ENCODE results near the gene RANBP10. TPM values are rescaled to one million over a fixed set of nuclear protein-coding genes. Genes with fewer than 3 reads are reported as not detected.

Gene RANBP10
- total and polyA plus RNA-seq, 9 of the 15 experiments (the other 6 are each of a cell fraction or from before 2014, with no cell fraction given) = 0.61 to 19.3 (median 5.9) TPM

DNA sequence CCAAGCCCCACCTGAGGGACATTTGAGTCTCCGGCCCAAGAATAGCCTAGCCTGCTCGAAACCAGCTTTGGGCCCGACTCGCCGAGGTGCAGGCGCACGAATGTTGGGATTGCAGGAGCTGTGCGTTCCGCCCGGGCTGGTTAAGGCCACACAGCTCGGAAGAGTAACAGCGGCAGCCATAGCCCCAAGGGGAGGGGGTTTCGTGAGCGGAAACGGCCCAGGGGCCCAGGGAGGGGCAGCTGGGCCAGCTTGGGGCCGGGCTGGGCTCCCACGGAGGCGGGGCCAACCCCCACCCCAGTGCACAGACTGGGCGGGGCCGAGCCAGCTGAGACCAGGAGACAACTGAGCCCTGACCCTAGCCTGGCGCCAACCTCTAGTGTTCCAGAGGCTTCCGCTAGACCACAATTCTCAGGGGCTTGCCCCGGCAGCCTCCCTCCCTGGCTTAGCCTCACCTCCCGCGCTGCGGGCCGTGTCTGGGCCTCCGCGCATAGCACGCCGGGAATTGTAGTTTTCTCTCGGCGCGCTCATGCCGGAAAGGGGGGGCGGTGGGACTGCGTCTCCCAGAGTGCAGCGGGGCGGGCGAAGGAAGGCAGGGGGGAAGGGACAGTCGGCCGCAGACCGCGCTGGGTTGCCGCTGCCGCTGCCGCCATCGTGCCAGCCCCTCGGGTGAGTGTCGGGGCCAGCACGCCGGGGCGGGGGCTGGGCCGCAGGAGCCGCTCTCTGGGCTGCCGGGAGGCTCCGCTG lies 40.1 kb upstream of the RANBP10 start, which contains the start of gene NUTF2 (continued):
- TF ChIP-seq BMI1 (IDR thresholded peaks at IDR 0.05; ENCODE audit: low read length) = no peak
- no peak for TF ChIP-seq ZNF589 (CRISPR knock-in tag; IDR thresholded peaks at IDR 0.05; ENCODE audit: low read depth)
- no peak for TF ChIP-seq ZNF239 (CRISPR knock-in tag; IDR thresholded peaks at IDR 0.05)
- peak; percentile 84 for TF ChIP-seq EGR1 (conservative IDR thresholded peaks at IDR 0.05)
- TF ChIP-seq ZNF197 (CRISPR knock-in tag; IDR thresholded peaks at IDR 0.05; ENCODE audit: low read depth) = 0 out of 2 replicates have a peak, but pooled peaks have one; percentile 74
- TF ChIP-seq ZBTB1 (CRISPR knock-in tag; IDR thresholded peaks at IDR 0.05; ENCODE audit: borderline replicate concordance, low read depth) = no peak
- TF ChIP-seq, protein P1, sequence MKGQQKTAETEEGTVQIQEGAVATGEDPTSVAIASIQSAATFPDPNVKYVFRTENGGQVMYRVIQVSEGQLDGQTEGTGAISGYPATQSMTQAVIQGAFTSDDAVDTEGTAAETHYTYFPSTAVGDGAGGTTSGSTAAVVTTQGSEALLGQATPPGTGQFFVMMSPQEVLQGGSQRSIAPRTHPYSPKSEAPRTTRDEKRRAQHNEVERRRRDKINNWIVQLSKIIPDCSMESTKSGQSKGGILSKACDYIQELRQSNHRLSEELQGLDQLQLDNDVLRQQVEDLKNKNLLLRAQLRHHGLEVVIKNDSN (CRISPR knock-in tag; IDR thresholded peaks at IDR 0.05) = no peak; the same call in 1 of the 2 replicates
- TF ChIP-seq, protein P2, sequence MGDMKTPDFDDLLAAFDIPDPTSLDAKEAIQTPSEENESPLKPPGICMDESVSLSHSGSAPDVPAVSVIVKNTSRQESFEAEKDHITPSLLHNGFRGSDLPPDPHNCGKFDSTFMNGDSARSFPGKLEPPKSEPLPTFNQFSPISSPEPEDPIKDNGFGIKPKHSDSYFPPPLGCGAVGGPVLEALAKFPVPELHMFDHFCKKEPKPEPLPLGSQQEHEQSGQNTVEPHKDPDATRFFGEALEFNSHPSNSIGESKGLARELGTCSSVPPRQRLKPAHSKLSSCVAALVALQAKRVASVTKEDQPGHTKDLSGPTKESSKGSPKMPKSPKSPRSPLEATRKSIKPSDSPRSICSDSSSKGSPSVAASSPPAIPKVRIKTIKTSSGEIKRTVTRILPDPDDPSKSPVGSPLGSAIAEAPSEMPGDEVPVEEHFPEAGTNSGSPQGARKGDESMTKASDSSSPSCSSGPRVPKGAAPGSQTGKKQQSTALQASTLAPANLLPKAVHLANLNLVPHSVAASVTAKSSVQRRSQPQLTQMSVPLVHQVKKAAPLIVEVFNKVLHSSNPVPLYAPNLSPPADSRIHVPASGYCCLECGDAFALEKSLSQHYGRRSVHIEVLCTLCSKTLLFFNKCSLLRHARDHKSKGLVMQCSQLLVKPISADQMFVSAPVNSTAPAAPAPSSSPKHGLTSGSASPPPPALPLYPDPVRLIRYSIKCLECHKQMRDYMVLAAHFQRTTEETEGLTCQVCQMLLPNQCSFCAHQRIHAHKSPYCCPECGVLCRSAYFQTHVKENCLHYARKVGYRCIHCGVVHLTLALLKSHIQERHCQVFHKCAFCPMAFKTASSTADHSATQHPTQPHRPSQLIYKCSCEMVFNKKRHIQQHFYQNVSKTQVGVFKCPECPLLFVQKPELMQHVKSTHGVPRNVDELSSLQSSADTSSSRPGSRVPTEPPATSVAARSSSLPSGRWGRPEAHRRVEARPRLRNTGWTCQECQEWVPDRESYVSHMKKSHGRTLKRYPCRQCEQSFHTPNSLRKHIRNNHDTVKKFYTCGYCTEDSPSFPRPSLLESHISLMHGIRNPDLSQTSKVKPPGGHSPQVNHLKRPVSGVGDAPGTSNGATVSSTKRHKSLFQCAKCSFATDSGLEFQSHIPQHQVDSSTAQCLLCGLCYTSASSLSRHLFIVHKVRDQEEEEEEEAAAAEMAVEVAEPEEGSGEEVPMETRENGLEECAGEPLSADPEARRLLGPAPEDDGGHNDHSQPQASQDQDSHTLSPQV (IDR thresholded peaks at IDR 0.05) = peak; percentile 85
- TF ChIP-seq, protein P3, sequence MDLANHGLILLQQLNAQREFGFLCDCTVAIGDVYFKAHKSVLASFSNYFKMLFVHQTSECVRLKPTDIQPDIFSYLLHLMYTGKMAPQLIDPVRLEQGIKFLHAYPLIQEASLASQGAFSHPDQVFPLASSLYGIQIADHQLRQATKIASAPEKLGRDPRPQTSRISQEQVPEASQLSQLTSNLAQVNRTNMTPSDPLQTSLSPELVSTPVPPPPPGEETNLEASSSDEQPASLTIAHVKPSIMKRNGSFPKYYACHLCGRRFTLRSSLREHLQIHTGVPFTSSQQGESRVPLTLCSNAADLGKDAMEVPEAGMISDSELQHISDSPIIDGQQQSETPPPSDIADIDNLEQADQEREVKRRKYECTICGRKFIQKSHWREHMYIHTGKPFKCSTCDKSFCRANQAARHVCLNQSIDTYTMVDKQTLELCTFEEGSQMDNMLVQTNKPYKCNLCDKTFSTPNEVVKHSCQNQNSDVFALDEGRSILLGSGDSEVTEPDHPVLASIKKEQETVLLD (IDR thresholded peaks at IDR 0.05) = no peak
- TF ChIP-seq, protein P4, sequence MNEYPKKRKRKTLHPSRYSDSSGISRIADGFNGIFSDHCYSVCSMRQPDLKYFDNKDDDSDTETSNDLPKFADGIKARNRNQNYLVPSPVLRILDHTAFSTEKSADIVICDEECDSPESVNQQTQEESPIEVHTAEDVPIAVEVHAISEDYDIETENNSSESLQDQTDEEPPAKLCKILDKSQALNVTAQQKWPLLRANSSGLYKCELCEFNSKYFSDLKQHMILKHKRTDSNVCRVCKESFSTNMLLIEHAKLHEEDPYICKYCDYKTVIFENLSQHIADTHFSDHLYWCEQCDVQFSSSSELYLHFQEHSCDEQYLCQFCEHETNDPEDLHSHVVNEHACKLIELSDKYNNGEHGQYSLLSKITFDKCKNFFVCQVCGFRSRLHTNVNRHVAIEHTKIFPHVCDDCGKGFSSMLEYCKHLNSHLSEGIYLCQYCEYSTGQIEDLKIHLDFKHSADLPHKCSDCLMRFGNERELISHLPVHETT (CRISPR knock-in tag; conservative IDR thresholded peaks at IDR 0.05 in 1 of 2, IDR thresholded peaks at IDR 0.05 in 1 of 2) = peak in 1 of 2 experiments; percentile 93; a peak in 2 of 4 replicates
- no peak for TF ChIP-seq CBX2 (IDR thresholded peaks at IDR 0.05; ENCODE audit: insufficient read depth, low read length, poor library complexity, severe bottlenecking)
- TF ChIP-seq, protein P5, sequence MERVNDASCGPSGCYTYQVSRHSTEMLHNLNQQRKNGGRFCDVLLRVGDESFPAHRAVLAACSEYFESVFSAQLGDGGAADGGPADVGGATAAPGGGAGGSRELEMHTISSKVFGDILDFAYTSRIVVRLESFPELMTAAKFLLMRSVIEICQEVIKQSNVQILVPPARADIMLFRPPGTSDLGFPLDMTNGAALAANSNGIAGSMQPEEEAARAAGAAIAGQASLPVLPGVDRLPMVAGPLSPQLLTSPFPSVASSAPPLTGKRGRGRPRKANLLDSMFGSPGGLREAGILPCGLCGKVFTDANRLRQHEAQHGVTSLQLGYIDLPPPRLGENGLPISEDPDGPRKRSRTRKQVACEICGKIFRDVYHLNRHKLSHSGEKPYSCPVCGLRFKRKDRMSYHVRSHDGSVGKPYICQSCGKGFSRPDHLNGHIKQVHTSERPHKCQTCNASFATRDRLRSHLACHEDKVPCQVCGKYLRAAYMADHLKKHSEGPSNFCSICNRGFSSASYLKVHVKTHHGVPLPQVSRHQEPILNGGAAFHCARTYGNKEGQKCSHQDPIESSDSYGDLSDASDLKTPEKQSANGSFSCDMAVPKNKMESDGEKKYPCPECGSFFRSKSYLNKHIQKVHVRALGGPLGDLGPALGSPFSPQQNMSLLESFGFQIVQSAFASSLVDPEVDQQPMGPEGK (CRISPR knock-in tag; IDR thresholded peaks at IDR 0.05; ENCODE audit: borderline replicate concordance) = no peak
- TF ChIP-seq, protein P6, sequence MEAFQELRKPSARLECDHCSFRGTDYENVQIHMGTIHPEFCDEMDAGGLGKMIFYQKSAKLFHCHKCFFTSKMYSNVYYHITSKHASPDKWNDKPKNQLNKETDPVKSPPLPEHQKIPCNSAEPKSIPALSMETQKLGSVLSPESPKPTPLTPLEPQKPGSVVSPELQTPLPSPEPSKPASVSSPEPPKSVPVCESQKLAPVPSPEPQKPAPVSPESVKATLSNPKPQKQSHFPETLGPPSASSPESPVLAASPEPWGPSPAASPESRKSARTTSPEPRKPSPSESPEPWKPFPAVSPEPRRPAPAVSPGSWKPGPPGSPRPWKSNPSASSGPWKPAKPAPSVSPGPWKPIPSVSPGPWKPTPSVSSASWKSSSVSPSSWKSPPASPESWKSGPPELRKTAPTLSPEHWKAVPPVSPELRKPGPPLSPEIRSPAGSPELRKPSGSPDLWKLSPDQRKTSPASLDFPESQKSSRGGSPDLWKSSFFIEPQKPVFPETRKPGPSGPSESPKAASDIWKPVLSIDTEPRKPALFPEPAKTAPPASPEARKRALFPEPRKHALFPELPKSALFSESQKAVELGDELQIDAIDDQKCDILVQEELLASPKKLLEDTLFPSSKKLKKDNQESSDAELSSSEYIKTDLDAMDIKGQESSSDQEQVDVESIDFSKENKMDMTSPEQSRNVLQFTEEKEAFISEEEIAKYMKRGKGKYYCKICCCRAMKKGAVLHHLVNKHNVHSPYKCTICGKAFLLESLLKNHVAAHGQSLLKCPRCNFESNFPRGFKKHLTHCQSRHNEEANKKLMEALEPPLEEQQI (IDR thresholded peaks at IDR 0.05) = no peak
